Measurements from ENCODE around the gene ASB18. TPM values are rescaled to one million over a fixed set of nuclear protein-coding genes. Genes with fewer than 3 reads are reported as not detected.

Gene ASB18
- total RNA-seq, 1 experiment from 2014 or later = not detected

- TF ChIP-seq E2F4 (CRISPR knock-in tag; IDR thresholded peaks at IDR 0.05; ENCODE audit: borderline replicate concordance, low read depth) (no peak), ETV6 (CRISPR knock-in tag; IDR thresholded peaks at IDR 0.05) (0 out of 2 replicates have a peak, but pooled peaks have one; percentile 15), TP53 (CRISPR knock-in tag; IDR thresholded peaks at IDR 0.05) (no peak), GABPB1 (CRISPR knock-in tag; IDR thresholded peaks at IDR 0.05) (no peak)
These were observed 104.4 kb downstream of the ASB18 start (continued) for GRCh38 chr2:236159778-236160170.

- Mint-ChIP-seq H3K4me3 (peak overlapping the region; percentile 58), H3K27ac (no peak overlapping the region; the same call in 1 of the 2 replicates), H3K9me3 (no peaks in the 10 kb centered on the region), H3K4me1 (peaks cover 40% of the 10 kb centered on the region), H3K27me3 (ENCODE audit: low read depth) (peaks cover 94% of the 10 kb centered on the region), H3K36me3 (no peaks in the 10 kb centered on the region)
- ATAC-seq (peak; percentile 29), DNase-seq (ENCODE audit: low spot score) (peak; percentile 75)
- ChIA-PET POLR2A (interaction anchor here (1.3 kb wide), 2 partner anchors 9 to 12 kb away, joined by 4 read pairs; partner anchors contain the start of gene GBX2), CTCF (interaction anchor here (0.6 to 3.6 kb wide), 10 partner anchors 9 to 393 kb away, joined by 3 to 30 read pairs (median 6); partner anchors contain the start of gene GBX2)
- TF ChIP-seq ZNF219 (CRISPR knock-in tag; IDR thresholded peaks at IDR 0.05; ENCODE audit: borderline replicate concordance) (0 out of 2 replicates have a peak, but pooled peaks have one; percentile 43), ZNF423 (CRISPR knock-in tag; IDR thresholded peaks at IDR 0.05) (peak; percentile 79), ESRRA (CRISPR knock-in tag; IDR thresholded peaks at IDR 0.05; ENCODE audit: borderline replicate concordance) (peak; percentile 55; the same call in 1 of the 2 replicates), IRF2 (CRISPR knock-in tag; IDR thresholded peaks at IDR 0.05; ENCODE audit: borderline replicate concordance, low read depth) (no peak), TEAD1 (CRISPR knock-in tag; IDR thresholded peaks at IDR 0.05) (peak; percentile 77; the same call in 1 of the 2 replicates), MAX (CRISPR knock-in tag; IDR thresholded peaks at IDR 0.05) (peak; percentile 43; the same call in 1 of the 2 replicates), RELA (CRISPR knock-in tag; IDR thresholded peaks at IDR 0.05; ENCODE audit: borderline replicate concordance) (0 out of 2 replicates have a peak, but pooled peaks have one; percentile 32), KAT7 (CRISPR knock-in tag; IDR thresholded peaks at IDR 0.05; ENCODE audit: borderline replicate concordance) (no peak), CBFB (CRISPR knock-in tag; IDR thresholded peaks at IDR 0.05; ENCODE audit: low read depth) (0 out of 2 replicates have a peak, but pooled peaks have one; percentile 60)
These were observed 105.0 kb downstream of the ASB18 start for GRCh38 chr2:236158969-236159777.

GRCh38 chr2:236157815-236158498, 106.2 kb downstream of the ASB18 start:
- Mint-ChIP-seq H3K4me1 (peaks cover 40% of the 10 kb centered on the region), H3K27me3 (ENCODE audit: low read depth) (peaks cover 84% of the 10 kb centered on the region), H3K27ac (no peak overlapping the region), H3K4me3 (peak overlapping the region; percentile 53), H3K9me3 (peaks cover 7% of the 10 kb centered on the region), H3K36me3 (peaks cover 3% of the 10 kb centered on the region; the same call in 1 of the 2 replicates)
- ATAC-seq (no peak), DNase-seq (ENCODE audit: low spot score) (no peak)
- CTCF ChIA-PET = interaction anchor here (1.0 to 3.6 kb wide), 6 partner anchors 14 to 392 kb away, joined by 4 to 30 read pairs (median 6); no protein-coding TSS in a partner anchor
- POLR2A ChIA-PET = interaction anchor here (1.3 kb wide), 1 partner anchor 13 kb away, joined by 4 read pairs; no protein-coding TSS in a partner anchor
- TF ChIP-seq SMAD3 (CRISPR knock-in tag; IDR thresholded peaks at IDR 0.05; ENCODE audit: borderline replicate concordance) (no peak), ZNF671 (CRISPR knock-in tag; IDR thresholded peaks at IDR 0.05) (no peak), CDX4 (CRISPR knock-in tag; IDR thresholded peaks at IDR 0.05; ENCODE audit: borderline replicate concordance) (no peak), ERG (CRISPR knock-in tag; IDR thresholded peaks at IDR 0.05) (no peak), MYBL2 (CRISPR knock-in tag; IDR thresholded peaks at IDR 0.05) (no peak), ETV6 (CRISPR knock-in tag; IDR thresholded peaks at IDR 0.05) (no peak)

Data from WTC11 (cell line).